NCI-H2107 (cell line): ENCODE results near the gene SBF2.

Source experiments
- DNase-seq: peaks from one replicate; lab custom pipeline; 2025; lab: John Stamatoyannopoulos, UW

Gene SBF2

GRCh38 chr11:9850224-9850895 lies 443.7 kb downstream of the SBF2 start:
- no peak for DNase-seq

GRCh38 chr11:9849389-9849788 lies 444.6 kb downstream of the SBF2 start:
- no peak for DNase-seq

- no peak for DNase-seq
Measured at GRCh38 chr11:9847636-9848035, 446.4 kb downstream of the SBF2 start.

DNA sequence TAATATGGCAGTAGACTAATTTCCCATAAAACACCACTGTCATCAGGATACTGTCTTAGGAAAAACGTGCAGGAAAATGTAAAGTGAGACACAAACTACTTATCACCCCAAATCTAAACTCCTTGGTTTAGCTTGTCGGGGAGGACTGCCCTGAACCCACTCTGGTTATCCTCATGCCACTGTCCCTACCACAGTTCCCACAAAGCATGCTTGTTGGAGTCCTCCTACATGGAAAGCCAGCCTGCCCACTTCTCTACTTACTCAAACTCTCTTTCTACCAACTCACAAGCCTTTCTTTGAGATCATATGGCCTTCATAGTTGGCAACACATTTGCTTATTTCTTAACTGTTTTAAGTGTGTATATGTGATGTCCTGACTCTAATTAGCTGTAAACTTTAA lies 451.1 kb downstream of the SBF2 start:
- DNase-seq = no peak

GRCh38 chr11:9840460-9841004 lies 453.5 kb downstream of the SBF2 start:
- DNase-seq = no peak

DNA sequence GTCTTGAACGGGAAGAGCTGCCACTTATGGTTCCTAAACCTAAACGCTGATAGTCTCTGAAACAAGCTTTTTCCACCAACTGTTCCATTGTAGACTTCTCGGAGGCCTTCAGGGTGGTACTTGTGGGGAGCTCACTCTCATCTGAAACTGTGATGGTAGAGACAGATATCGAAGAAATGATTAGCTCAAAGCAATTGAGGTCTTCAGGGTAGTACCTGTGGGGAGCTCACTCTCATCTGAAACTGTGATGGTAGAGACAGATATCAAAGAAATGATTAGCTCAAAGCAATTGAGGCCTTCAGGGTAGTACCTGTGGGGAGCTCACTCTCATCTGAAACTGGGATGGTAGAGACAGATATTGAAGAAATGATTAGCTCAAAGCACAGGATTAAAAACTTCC lies 454.5 kb downstream of the SBF2 start:
- DNase-seq = no peak

GRCh38 chr11:9838961-9839360 lies 455.1 kb downstream of the SBF2 start:
- DNase-seq = no peak

GRCh38 chr11:9838229-9838628 lies 455.8 kb downstream of the SBF2 start:
- no peak for DNase-seq

DNA sequence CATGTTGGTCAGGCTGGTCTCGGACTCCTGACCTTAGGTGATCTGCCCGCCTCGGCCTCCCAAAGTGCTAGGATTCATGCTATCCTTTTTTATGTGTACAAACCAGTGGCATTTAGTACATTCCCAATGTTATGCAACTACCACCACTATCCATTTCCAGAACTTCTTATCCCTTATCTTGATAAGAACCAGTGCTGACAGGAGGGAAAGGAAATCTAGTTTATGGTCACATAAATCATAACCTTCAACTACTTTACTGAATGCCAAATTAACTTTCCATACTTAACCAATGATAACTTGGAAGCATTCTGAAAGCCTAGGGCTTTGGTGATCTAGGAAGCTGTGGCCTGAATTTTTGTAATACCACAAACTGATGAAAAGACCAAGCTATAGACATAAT lies 459.7 kb downstream of the SBF2 start:
- no peak for DNase-seq

- DNase-seq = no peak
Measured at GRCh38 chr11:9831122-9831521, 462.9 kb downstream of the SBF2 start.

- no peak for DNase-seq
Measured at GRCh38 chr11:9827708-9828107, 466.3 kb downstream of the SBF2 start.

DNA sequence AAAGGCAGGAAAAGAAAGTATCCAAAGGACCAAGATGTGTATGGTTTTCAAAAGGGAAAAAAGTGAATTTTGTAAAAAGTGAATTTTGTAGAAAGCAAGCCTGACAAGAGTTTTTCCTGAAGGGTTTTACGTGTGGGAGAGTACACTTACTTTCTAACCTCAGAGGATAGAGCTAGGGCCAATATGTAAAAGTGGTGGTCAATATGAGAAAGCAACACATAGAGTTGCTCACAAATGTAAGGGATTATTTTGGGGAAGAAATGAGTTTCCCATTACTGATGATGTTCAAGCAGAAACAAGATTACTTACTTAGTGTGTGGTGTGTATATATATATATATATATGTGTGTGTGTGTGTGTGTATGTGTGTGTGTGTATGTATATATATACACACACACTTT lies 467.6 kb downstream of the SBF2 start:
- no peak for DNase-seq

DNA sequence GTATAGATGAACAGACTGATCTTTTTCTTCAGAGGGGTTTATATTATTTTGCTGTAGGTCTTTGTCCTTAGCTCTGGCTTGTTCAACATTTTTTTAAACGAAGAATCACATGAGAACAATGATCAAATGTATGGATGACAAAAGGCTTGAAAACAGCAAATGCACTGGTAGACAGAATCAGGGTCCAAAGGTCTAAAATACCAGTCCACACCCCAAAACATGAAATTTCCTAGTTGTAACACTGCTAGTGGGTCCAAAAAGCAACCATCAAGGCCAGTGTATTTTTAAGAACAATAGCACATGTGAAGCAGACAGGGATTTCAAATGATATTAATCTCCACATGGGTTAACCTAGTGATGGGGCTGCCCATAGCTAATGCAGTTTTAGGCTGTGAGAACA lies 468.1 kb downstream of the SBF2 start:
- no peak for DNase-seq

DNA sequence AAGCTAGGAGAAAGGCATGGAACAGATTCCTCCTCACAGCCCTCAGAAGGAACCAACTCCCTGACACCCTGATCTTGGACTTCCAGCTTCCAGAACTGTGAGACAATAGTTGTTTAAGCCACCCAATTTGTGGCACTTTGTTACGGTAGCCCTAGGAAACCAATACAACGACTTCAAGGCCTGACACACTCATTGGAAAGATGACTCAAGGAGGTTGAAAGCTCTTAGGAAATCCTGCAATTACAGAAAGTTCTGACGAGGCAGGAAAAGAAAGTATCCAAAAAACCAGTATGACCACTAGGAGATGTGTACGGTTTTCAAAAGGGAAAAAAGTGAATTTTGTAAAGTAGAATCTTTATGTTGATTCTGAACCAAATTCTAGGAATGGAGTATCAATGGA lies 468.7 kb downstream of the SBF2 start:
- DNase-seq = no peak

DNA sequence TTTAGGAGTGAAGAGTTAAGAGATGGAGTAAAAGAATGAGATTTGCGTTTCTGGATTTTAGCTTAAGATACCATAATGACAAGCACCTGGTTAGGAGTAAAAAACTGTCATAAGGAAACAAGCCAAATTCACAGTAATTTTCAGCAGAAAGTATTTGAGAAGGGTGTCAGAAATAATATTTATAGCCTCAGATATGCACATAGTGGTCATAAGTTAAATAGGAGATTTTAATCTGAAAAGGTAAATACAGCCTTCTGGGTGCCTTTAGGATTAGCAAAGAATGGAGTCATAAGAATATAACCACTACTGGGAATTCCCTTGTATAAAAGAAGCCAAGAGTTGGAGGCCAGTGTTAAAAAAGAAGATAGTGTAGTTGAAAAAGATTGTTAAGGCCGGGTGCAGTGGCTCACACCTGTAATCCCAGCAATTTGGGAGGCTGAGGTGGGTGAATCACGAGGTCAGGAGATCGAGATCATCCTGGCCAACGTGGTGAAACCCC lies 470.1 kb downstream of the SBF2 start:
- DNase-seq = no peak

- DNase-seq = no peak
Measured at GRCh38 chr11:9823439-9823838, 470.6 kb downstream of the SBF2 start.

- DNase-seq = no peak
Measured at GRCh38 chr11:9821008-9821752, 472.8 kb downstream of the SBF2 start.

GRCh38 chr11:9820260-9820659 lies 473.8 kb downstream of the SBF2 start:
- no peak for DNase-seq

- no peak for DNase-seq
Measured at GRCh38 chr11:9817191-9817590, 476.8 kb downstream of the SBF2 start.

GRCh38 chr11:9815486-9816136 lies 478.4 kb downstream of the SBF2 start:
- DNase-seq = no peak

DNA sequence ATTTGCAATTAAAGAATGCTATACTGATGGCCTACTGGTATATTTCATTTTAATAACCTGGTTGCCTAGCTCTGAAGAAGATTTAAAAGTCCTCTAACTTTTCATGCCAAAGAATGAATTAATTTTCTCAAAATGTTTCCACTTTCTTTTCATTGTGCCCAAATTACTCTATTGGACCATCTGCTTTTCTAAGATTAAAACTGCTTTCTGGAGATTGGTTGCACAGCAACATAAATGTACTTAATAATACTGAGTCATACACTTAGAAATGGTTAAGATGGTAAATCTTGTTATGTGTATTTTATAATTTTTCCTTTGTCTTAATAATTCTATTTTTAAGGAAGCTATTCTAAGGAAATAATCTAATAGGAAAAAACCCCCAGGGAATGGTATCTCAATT lies 479.9 kb downstream of the SBF2 start:
- no peak for DNase-seq

GRCh38 chr11:9808943-9809342 lies 485.1 kb downstream of the SBF2 start:
- no peak for DNase-seq
